Esophagus muscularis mucosa (tissue), 4 donors: Measurements from ENCODE around the gene ALOX12B. TPM values are rescaled to one million over a fixed set of nuclear protein-coding genes. Genes with fewer than 3 reads are reported as not detected.
A peak's percentile ranks its signal among the peaks of the same experiment; 100 is the strongest.

Source experiments
- DNase-seq: peaks from one replicate; pipeline ENCODE4 v3.0.0-alpha.2; 2017; ENCODE audit errors: extremely low spot score
- H3K27ac ChIP-seq, 4 donors: fragments of 200-600 bp; sonication (generic); replicated peaks in 1 of 4; 1 replicate in 3 of 4; 2 replicates in 1 of 4; pipeline ENCODE4 v1.5.1; 2016 to 2019; ENCODE audit warnings: mild to moderate bottlenecking in 1 of 4
- H3K27me3 ChIP-seq, 4 donors: fragments of 200-600 bp; sonication (generic); one replicate each; pipeline versions ENCODE4 v1.5.1 to v1.6.0; 2016 to 2019
- H3K36me3 ChIP-seq, 4 donors: fragments of 200-600 bp; sonication (generic); one replicate each; pipeline ENCODE4 v1.5.1; 2016 to 2019
- H3K4me1 ChIP-seq, 4 donors: fragments of 200-600 bp; sonication (generic); one replicate each; pipeline ENCODE4 v1.5.1; 2016 to 2019
- H3K4me3 ChIP-seq, 4 donors: fragments of 200-600 bp; sonication (generic); 1 replicate in 2 of 4; 2 replicates in 2 of 4; pipeline ENCODE4 v1.5.1; 2016 to 2019; ENCODE audit warnings: mild to moderate bottlenecking in 4 of 4, moderate library complexity in 1 of 4
- H3K9me3 ChIP-seq, 4 donors: fragments of 200-600 bp; sonication (generic); 1 replicate in 3 of 4; 2 replicates in 1 of 4; pipeline ENCODE4 v1.5.1; 2016 to 2019
- EP300 ChIP-seq: sonication (generic); formaldehyde crosslinking; IDR thresholded peaks from one replicate; pipeline ENCODE4 v1.6.1; 2017; ENCODE audit warnings: antibody characterized with exemption
- POLR2A ChIP-seq: fragments of 450-650 bp; IDR thresholded peaks from one replicate; pipeline ENCODE4 v1.6.1; 2017; ENCODE audit warnings: antibody characterized with exemption, moderate library complexity, mild to moderate bottlenecking, low read depth
- POLR2AphosphoS5 ChIP-seq, 2 donors: sonication (generic); formaldehyde crosslinking; IDR thresholded peaks; one replicate each; pipeline ENCODE4 v1.6.1; 2017; ENCODE audit warnings: antibody characterized with exemption in 2 of 2
- WGBS: methylation state at CpG from one replicate; pipeline ENCODE4 v1.1.5; 2018; 5-methylcytosine and 5-hydroxymethylcytosine counted together
- intact Hi-C: fragments of 100-400 bp; cut with DNase I; formaldehyde crosslinking; loops from one replicate; pipeline ENCODE4 v1.15.1; 2023
- total RNA-seq, 4 donors: library from RNA; depleted of rRNA; stranded (reverse); fragments of >200 nt; gene quantifications; one replicate each; pipeline versions ENCODE4 v1.1.0 to v1.2.1, GENCODE V29; 2016
- TF ChIP-seq, protein P1 (sequence below), 3 experiments: fragments of 200-600 bp in 2 of 3; fragments of 450-650 bp in 1 of 3; sonication (generic) in 2 of 3; IDR thresholded peaks; one replicate each; pipeline ENCODE4 v1.5.1; 2017 to 2019; ENCODE audit warnings: antibody characterized with exemption in 3 of 3, mild to moderate bottlenecking in 2 of 3, moderate library complexity in 1 of 3

The ALOX12B gene
- total RNA-seq, 4 donors from 2014 or later = not detected

DNA sequence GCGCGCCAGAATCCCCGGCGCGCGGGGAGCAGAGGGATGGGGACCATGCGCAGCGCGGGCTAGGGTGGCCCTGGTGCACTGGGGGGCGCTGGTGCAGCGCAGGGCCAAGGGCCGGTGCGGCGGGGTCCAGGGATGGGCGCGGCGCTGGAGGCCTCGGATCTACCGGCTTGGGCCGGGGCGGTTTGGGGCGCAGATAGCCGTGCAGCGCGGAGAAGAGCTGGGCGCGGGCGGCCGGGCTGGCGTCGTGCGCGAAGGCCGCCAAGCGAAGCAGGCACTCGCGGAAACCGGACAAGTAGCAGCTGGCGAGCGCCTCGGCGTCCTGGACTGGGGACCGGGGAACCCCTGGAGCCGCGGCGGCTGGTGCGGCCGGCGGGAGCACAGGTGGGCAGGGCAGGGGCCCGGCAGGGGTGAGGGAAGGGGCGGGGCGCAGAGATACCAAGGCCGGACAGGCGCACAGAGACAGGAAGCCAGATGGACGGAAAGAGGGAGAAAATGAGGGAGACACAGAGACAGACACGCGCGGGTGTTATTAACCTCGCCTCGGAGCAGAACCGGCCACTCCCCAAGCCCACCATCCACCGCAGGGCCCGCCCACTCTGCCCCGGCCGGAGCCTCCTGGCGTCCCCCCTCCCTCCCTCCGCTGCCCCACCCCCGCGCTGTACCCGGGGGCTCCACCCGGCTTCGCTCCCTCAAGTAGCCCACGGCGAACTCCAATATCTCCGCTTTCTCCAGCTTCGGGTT, 34.3 kb upstream of the ALOX12B start:
- no peak for DNase-seq
- H3K4me3 ChIP-seq = peak overlapping the region; percentile 46 to 79 (median 58)
- H3K36me3 ChIP-seq = no peaks in the 10 kb centered on the region
- peak overlapping the region; percentile 8 to 63 (median 52) for H3K27ac ChIP-seq
- peaks cover 10 to 58% (median 46%) of the 10 kb centered on the region in 4 donors for H3K27me3 ChIP-seq
- 0% methylated on average over 2 of the region's 76 CpGs for WGBS
- H3K9me3 ChIP-seq = no peaks in the 10 kb centered on the region
- peaks cover 74 to 91% (median 88%) of the 10 kb centered on the region in 4 donors for H3K4me1 ChIP-seq
- intact Hi-C loops = loop anchor here (2.0 kb wide), 1 partner anchor 65 kb away; no protein-coding TSS in a partner anchor
- no peak for TF ChIP-seq POLR2AphosphoS5 (IDR thresholded peaks at IDR 0.05)
- TF ChIP-seq, protein P1, sequence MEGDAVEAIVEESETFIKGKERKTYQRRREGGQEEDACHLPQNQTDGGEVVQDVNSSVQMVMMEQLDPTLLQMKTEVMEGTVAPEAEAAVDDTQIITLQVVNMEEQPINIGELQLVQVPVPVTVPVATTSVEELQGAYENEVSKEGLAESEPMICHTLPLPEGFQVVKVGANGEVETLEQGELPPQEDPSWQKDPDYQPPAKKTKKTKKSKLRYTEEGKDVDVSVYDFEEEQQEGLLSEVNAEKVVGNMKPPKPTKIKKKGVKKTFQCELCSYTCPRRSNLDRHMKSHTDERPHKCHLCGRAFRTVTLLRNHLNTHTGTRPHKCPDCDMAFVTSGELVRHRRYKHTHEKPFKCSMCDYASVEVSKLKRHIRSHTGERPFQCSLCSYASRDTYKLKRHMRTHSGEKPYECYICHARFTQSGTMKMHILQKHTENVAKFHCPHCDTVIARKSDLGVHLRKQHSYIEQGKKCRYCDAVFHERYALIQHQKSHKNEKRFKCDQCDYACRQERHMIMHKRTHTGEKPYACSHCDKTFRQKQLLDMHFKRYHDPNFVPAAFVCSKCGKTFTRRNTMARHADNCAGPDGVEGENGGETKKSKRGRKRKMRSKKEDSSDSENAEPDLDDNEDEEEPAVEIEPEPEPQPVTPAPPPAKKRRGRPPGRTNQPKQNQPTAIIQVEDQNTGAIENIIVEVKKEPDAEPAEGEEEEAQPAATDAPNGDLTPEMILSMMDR (IDR thresholded peaks at IDR 0.05) = peak; percentile 26 to 40 (median 30)

- H3K27me3 ChIP-seq = peaks cover 10 to 63% (median 51%) of the 10 kb centered on the region in 4 donors
- H3K27ac ChIP-seq = peak overlapping the region in 3 of 4 donors; percentile 46 to 63 (median 57)
- intact Hi-C loops = loop anchor here (2.0 kb wide), 1 partner anchor 65 kb away; no protein-coding TSS in a partner anchor
- DNase-seq = no peak
- TF ChIP-seq EP300 = no peak
- H3K36me3 ChIP-seq = no peaks in the 10 kb centered on the region
- H3K4me1 ChIP-seq = peaks cover 74 to 86% (median 83%) of the 10 kb centered on the region in 4 donors
- WGBS = no CpG with 5 or more reads among the region's 25 CpGs
- H3K4me3 ChIP-seq = peak overlapping the region; percentile 46 to 79 (median 58)
- no peaks in the 10 kb centered on the region for H3K9me3 ChIP-seq
These were observed 33.8 kb upstream of the ALOX12B start for GRCh38 chr17:8121407-8121680.

DNA sequence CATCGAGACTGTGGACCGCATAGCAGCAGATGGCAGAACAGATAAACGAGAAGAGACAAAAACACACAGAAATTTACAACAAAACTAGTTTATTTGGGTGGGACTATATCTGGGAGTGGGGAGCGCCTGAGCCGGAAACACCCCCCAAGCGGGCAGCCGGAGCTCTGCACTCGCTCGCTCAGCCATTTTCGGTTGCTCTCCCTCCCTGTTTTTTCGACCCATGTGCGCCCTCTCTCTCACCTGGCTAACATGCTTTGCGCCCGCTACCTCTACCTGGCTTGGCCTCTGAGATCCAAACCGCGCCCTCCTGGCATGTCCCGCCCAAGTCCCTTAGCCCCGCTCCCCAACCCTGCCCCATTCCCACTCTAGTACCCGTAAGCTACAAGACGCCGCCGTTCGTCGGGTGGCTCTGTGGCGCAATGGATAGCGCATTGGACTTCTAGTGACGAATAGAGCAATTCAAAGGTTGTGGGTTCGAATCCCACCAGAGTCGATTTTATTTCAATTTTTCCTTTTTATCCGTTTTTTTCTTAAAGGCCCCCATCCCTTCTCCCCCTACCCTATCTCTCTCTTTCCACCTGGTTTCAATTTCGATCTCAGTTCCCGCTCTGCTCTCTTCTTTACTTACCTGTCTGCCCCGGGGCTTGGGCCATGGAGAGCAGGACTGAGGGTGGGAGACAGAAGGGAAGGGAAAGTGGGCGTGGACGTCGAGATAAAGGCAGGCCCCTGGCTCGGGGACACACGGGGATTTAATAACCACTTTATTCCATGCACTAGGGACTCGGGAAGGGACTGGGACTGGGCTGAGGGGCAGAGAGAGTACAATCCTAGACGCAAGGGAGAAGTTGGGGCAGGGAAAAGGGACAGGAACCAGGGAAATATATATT, 33.2 kb upstream of the ALOX12B start:
- intact Hi-C loops = loop anchor here (2.0 kb wide), 1 partner anchor 66 kb away; no protein-coding TSS in a partner anchor
- DNase-seq = no peak
- WGBS = under 1% methylated on average over 40 of the region's 40 CpGs
- Histone ChIP-seq H3K27ac (peak overlapping the region; percentile 21 to 86 (median 74)), H3K36me3 (no peaks in the 10 kb centered on the region), H3K27me3 (peaks cover 10 to 69% (median 56%) of the 10 kb centered on the region in 4 donors), H3K4me3 (peak overlapping the region; percentile 46 to 79 (median 58)), H3K4me1 (peaks cover 72 to 80% (median 77%) of the 10 kb centered on the region in 4 donors), H3K9me3 (no peaks in the 10 kb centered on the region)
- TF ChIP-seq EP300 (no peak), POLR2AphosphoS5 (IDR thresholded peaks at IDR 0.05) (no peak), POLR2A (no peak)
- TF ChIP-seq, protein P1 (IDR thresholded peaks at IDR 0.05) = peak in 1 of 3 experiments; percentile 17

- DNase-seq = peak; percentile 96
- under 1% methylated on average over 21 of the region's 28 CpGs for whole genome bisulfite sequencing
- no peaks in the 10 kb centered on the region for H3K9me3 ChIP-seq
- peaks cover 10 to 74% (median 55%) of the 10 kb centered on the region in 4 donors for H3K27me3 ChIP-seq
- intact Hi-C loops = loop anchor here (2.0 to 5.0 kb wide), 2 partner anchors 38 to 67 kb away; no protein-coding TSS in a partner anchor
- TF ChIP-seq POLR2A (no peak), POLR2AphosphoS5 (IDR thresholded peaks at IDR 0.05) (peak; percentile 24 to 58)
- peaks cover 63 to 71% (median 68%) of the 10 kb centered on the region in 4 donors for H3K4me1 ChIP-seq
- H3K4me3 ChIP-seq = peak overlapping the region; percentile 57 to 79 (median 62)
- H3K27ac ChIP-seq = peak overlapping the region; percentile 72 to 86 (median 80)
- H3K36me3 ChIP-seq = no peaks in the 10 kb centered on the region
These were observed 32.3 kb upstream of the ALOX12B start for GRCh38 chr17:8119581-8120519.
